ENCODE measurements around the gene SLC44A4. TPM values are rescaled to one million over a fixed set of nuclear protein-coding genes. Genes with fewer than 3 reads are reported as not detected.

SLC44A4 gene
- total and polyA plus RNA-seq, 9 of the 15 experiments (the other 6 are each of a cell fraction or from before 2014, with no cell fraction given): 7.9 to 18.6 (median 11.2) TPM

DNA sequence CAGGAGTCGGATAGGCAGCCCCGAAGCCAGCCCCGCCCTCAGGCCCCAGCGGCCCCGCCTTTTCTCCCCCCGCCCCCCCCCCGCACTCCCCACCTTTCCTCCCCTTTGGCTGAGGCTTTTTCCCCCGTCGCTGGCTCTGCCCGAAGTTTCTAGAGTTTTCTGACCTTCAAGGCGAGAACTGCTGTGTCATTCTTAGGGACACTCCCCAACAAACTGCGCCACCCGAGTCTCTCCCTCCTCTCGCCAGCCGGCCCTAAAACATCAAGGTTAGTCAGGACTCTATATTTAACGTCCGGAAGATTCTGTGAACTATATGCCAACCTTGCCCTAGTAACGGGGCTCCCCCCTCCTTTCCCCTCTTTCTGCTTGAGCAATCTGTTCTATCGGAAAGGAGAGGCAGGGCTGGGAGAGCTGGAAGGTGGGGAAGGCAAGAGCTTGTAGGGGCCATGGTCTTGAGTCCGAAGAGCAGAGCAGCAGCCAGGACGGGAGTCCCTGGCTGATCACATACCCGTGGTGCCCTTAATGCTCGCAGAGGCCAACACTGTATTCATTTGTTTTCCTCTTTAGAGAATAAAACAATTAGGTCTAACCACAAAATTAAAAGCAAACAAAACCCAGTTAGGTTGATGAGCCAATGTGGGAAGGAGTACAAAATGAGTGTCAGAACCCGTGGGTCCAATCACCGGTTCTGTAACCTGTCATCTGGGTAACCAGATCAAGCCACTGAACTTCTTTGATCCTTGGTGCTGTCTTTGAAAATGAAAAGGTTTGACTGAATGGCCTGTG, 56.6 kb downstream of the SLC44A4 start (continued):
- TF ChIP-seq, protein P1, sequence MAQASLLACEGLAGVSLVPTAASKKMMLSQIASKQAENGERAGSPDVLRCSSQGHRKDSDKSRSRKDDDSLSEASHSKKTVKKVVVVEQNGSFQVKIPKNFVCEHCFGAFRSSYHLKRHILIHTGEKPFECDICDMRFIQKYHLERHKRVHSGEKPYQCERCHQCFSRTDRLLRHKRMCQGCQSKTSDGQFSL (CRISPR knock-in tag; IDR thresholded peaks at IDR 0.05): peak; percentile 73
- TF ChIP-seq, protein P1 (tag; IDR thresholded peaks at IDR 0.05): peak; percentile 10 to 97; a peak in 2 of 4 replicates
- TF ChIP-seq, protein P2, sequence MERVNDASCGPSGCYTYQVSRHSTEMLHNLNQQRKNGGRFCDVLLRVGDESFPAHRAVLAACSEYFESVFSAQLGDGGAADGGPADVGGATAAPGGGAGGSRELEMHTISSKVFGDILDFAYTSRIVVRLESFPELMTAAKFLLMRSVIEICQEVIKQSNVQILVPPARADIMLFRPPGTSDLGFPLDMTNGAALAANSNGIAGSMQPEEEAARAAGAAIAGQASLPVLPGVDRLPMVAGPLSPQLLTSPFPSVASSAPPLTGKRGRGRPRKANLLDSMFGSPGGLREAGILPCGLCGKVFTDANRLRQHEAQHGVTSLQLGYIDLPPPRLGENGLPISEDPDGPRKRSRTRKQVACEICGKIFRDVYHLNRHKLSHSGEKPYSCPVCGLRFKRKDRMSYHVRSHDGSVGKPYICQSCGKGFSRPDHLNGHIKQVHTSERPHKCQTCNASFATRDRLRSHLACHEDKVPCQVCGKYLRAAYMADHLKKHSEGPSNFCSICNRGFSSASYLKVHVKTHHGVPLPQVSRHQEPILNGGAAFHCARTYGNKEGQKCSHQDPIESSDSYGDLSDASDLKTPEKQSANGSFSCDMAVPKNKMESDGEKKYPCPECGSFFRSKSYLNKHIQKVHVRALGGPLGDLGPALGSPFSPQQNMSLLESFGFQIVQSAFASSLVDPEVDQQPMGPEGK (CRISPR knock-in tag; IDR thresholded peaks at IDR 0.05; ENCODE audit: borderline replicate concordance): peak; percentile 82
- no peak for TF ChIP-seq ZNF311 (CRISPR knock-in tag; IDR thresholded peaks at IDR 0.05)
- no peak for TF ChIP-seq GATA2 (CRISPR knock-in tag; IDR thresholded peaks at IDR 0.05)
- TF ChIP-seq SMAD3 (CRISPR knock-in tag; conservative IDR thresholded peaks at IDR 0.05): peak; percentile 44; the same call in 1 of the 2 replicates
- peak; percentile 15; the same call in 1 of the 2 replicates for TF ChIP-seq ZNF707 (CRISPR knock-in tag; conservative IDR thresholded peaks at IDR 0.05)
- no peak for TF ChIP-seq SMARCE1 (IDR thresholded peaks at IDR 0.05)
- TF ChIP-seq ZNF584 (CRISPR knock-in tag; IDR thresholded peaks at IDR 0.05; ENCODE audit: low read depth): no peak
- TF ChIP-seq ZFP1 (CRISPR knock-in tag; IDR thresholded peaks at IDR 0.05): peak; percentile 54; the same call in 1 of the 2 replicates
- TF ChIP-seq MECOM (CRISPR knock-in tag; IDR thresholded peaks at IDR 0.05): peak; percentile 60; the same call in 1 of the 2 replicates
- TF ChIP-seq TRIM28 (IDR thresholded peaks at IDR 0.05): peak; percentile 43
- TF ChIP-seq, protein P3, sequence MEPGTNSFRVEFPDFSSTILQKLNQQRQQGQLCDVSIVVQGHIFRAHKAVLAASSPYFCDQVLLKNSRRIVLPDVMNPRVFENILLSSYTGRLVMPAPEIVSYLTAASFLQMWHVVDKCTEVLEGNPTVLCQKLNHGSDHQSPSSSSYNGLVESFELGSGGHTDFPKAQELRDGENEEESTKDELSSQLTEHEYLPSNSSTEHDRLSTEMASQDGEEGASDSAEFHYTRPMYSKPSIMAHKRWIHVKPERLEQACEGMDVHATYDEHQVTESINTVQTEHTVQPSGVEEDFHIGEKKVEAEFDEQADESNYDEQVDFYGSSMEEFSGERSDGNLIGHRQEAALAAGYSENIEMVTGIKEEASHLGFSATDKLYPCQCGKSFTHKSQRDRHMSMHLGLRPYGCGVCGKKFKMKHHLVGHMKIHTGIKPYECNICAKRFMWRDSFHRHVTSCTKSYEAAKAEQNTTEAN (CRISPR knock-in tag; IDR thresholded peaks at IDR 0.05): peak; percentile 47; the same call in 1 of the 2 replicates
- 0 out of 2 replicates have a peak, but pooled peaks have one; percentile 43 for TF ChIP-seq CEBPB (tag; IDR thresholded peaks at IDR 0.05)
- TF ChIP-seq BCOR (IDR thresholded peaks at IDR 0.05): peak; percentile 75
- peak; percentile 56 for TF ChIP-seq RBBP5 (IDR thresholded peaks at IDR 0.05; ENCODE audit: borderline replicate concordance, insufficient read depth, low read length, poor library complexity, severe bottlenecking)
- peak in 1 of 2 experiments; percentile 30; a peak in 1 of 3 replicates for TF ChIP-seq CBX3 (IDR thresholded peaks at IDR 0.05; ENCODE audit: borderline replicate concordance in 1 of 2, low read length in 2 of 2)
- TF ChIP-seq HSF4 (CRISPR knock-in tag; IDR thresholded peaks at IDR 0.05; ENCODE audit: borderline replicate concordance): peak; percentile 55; the same call in 1 of the 2 replicates
- TF ChIP-seq TEAD1 (CRISPR knock-in tag; IDR thresholded peaks at IDR 0.05): peak; percentile 66 to 79; a peak in 3 of 4 replicates
- TF ChIP-seq, protein P4, sequence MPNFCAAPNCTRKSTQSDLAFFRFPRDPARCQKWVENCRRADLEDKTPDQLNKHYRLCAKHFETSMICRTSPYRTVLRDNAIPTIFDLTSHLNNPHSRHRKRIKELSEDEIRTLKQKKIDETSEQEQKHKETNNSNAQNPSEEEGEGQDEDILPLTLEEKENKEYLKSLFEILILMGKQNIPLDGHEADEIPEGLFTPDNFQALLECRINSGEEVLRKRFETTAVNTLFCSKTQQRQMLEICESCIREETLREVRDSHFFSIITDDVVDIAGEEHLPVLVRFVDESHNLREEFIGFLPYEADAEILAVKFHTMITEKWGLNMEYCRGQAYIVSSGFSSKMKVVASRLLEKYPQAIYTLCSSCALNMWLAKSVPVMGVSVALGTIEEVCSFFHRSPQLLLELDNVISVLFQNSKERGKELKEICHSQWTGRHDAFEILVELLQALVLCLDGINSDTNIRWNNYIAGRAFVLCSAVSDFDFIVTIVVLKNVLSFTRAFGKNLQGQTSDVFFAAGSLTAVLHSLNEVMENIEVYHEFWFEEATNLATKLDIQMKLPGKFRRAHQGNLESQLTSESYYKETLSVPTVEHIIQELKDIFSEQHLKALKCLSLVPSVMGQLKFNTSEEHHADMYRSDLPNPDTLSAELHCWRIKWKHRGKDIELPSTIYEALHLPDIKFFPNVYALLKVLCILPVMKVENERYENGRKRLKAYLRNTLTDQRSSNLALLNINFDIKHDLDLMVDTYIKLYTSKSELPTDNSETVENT (CRISPR knock-in tag; IDR thresholded peaks at IDR 0.05): peak; percentile 68; the same call in 1 of the 2 replicates
- TF ChIP-seq ZFP36 (IDR thresholded peaks at IDR 0.05; ENCODE audit: low read depth, low read length, partially characterized antibody): peak; percentile 32
